Stromal cell of bone marrow (primary cell): ENCODE data around the gene C1orf94.
"Not testable (repeated sequence)": the region's sequence is repeated elsewhere in the genome, so short reads cannot be mapped to it uniquely, and the experiment has no call there.

Source experiments
- DNase-seq: peaks from one replicate; pipeline ENCODE4 v3.0.0-alpha.2; 2012; ENCODE audit warnings: low read depth

The C1orf94 gene

GRCh38 chr1:34164771-34165391, 11.8 kb upstream of the C1orf94 start, which contains the start of gene CSMD2:
TSS of gene CSMD2 (minus strand) at chr1:34165230. CDS start at chr1:34165097, 133 bp downstream.
- DNase-seq = peak; percentile 24

- no peak for DNase-seq
Measured at GRCh38 chr1:34165422-34165921, 11.2 kb upstream of the C1orf94 start.

- no peak for DNase-seq
Measured at GRCh38 chr1:34166191-34166624, 10.5 kb upstream of the C1orf94 start.

- no peak for DNase-seq
Measured at GRCh38 chr1:34166625-34167361, 9.9 kb upstream of the C1orf94 start.

- DNase-seq = no peak
Measured at GRCh38 chr1:34167389-34167788, 9.3 kb upstream of the C1orf94 start.

GRCh38 chr1:34175744-34176143, 963 bp upstream of the C1orf94 start:
- no peak for DNase-seq

- DNase-seq = no peak
Measured at GRCh38 chr1:34178072-34178471, 1.4 kb downstream of the C1orf94 start.

- DNase-seq = not testable (repeated sequence)
Measured at GRCh38 chr1:34183381-34183780, 6.7 kb downstream of the C1orf94 start.

- DNase-seq = no peak
Measured at GRCh38 chr1:34186741-34187494, 10.2 kb downstream of the C1orf94 start.

GRCh38 chr1:34188418-34188817, 11.7 kb downstream of the C1orf94 start:
- DNase-seq = no peak

- no peak for DNase-seq
Measured at GRCh38 chr1:34188985-34189384, 12.3 kb downstream of the C1orf94 start.

- no peak for DNase-seq
Measured at GRCh38 chr1:34190692-34191091, 14.0 kb downstream of the C1orf94 start.

GRCh38 chr1:34192621-34193020, 15.9 kb downstream of the C1orf94 start:
- DNase-seq = no peak

- DNase-seq = peak; percentile 2
Measured at GRCh38 chr1:34199927-34200326, 23.2 kb downstream of the C1orf94 start.

- no peak for DNase-seq
Measured at GRCh38 chr1:34212673-34213072, 36.0 kb downstream of the C1orf94 start.

GRCh38 chr1:34213956-34214355, 37.2 kb downstream of the C1orf94 start:
- DNase-seq = no peak

GRCh38 chr1:34231441-34231840, 54.7 kb downstream of the C1orf94 start:
- no peak for DNase-seq

GRCh38 chr1:34235594-34235993, 58.9 kb downstream of the C1orf94 start:
- DNase-seq = no peak

- DNase-seq = no peak
Measured at GRCh38 chr1:34236089-34236488, 59.4 kb downstream of the C1orf94 start.

- no peak for DNase-seq
Measured at GRCh38 chr1:34237151-34237815, 60.6 kb downstream of the C1orf94 start.

- DNase-seq = no peak
Measured at GRCh38 chr1:34245967-34246366, 69.3 kb downstream of the C1orf94 start.

- DNase-seq = no peak
Measured at GRCh38 chr1:34250342-34250741, 73.6 kb downstream of the C1orf94 start.
